Measurements from ENCODE around the gene PARP6. TPM values are rescaled to one million over a fixed set of nuclear protein-coding genes. Genes with fewer than 3 reads are reported as not detected.

PARP6 gene
- total and polyA plus RNA-seq, 2 of the 8 experiments (the other 6 are each of a cell fraction or from before 2014, with no cell fraction given): 39.8 to 45.3 TPM

GRCh38 chr15:72220687-72221086 lies 51.7 kb downstream of the PARP6 start:
- H3K4me2 ChIP-seq (ENCODE audit: insufficient read depth in 1 of 2, low read depth in 2 of 2, low read length in 2 of 2): no peak overlapping the region

More at GRCh38 chr15:72220687-72221086, 51.7 kb downstream of the PARP6 start:
- Histone ChIP-seq H3K23ac (ENCODE audit: insufficient read length) (no peak overlapping the region), H3K18ac (ENCODE audit: extremely low read depth, low read length) (no peak overlapping the region), H2AK5ac (ENCODE audit: low read depth, low read length) (no peak overlapping the region), H3K23me2 (ENCODE audit: low read depth, low read length) (no peaks in the 10 kb centered on the region), H3K27ac (ENCODE audit: low read depth, low read length) (no peak overlapping the region), H2AFZ (ENCODE audit: low read length) (no peak overlapping the region), H2BK120ac (replicated peaks; ENCODE audit: low read depth, low read length) (no peak overlapping the region), H3K9me3 (ENCODE audit: insufficient read depth in 2 of 2, low read depth in 1 of 2, low read length in 1 of 2) (no peaks in the 10 kb centered on the region), H3K79me1 (ENCODE audit: low read depth, low read length) (peaks cover 30% of the 10 kb centered on the region), H3K79me2 (ENCODE audit: control insufficient read depth in 1 of 2, insufficient read depth in 2 of 2, low read length in 2 of 2) (peaks cover 42 to 70% of the 10 kb centered on the region in 2 experiments), H2BK12ac (ENCODE audit: low read depth, low read length) (no peak overlapping the region), H3K4ac (replicated peaks; ENCODE audit: insufficient read length, low read depth, low read length) (no peak overlapping the region), H3K27me3 (replicated peaks in 1 of 4; ENCODE audit: control insufficient read depth in 3 of 4, extremely low read depth in 1 of 4, insufficient read depth in 3 of 4, low read length in 3 of 4) (no peaks in the 10 kb centered on the region), H4K5ac (ENCODE audit: insufficient read length, low read depth, low read length) (no peak overlapping the region), H3K4me3 (ENCODE audit: extremely low read depth in 1 of 4, insufficient read depth in 2 of 4, low read depth in 3 of 4, low read length in 4 of 4) (no peak overlapping the region), H4K8ac (ENCODE audit: extremely low read depth, insufficient read depth, low read length) (no peak overlapping the region), H3K14ac (ENCODE audit: insufficient read length) (no peak overlapping the region), H4K20me1 (replicated peaks in 1 of 2; ENCODE audit: control insufficient read depth in 1 of 2, insufficient read depth in 2 of 2, low read length in 2 of 2) (peaks cover 54 to 61% of the 10 kb centered on the region in 2 experiments), H3K36me3 (ENCODE audit: control insufficient read depth in 2 of 4, insufficient read depth in 4 of 4, low read length in 3 of 4) (peaks cover 33 to 70% (median 47%) of the 10 kb centered on the region in 4 experiments), H4K91ac (replicated peaks; ENCODE audit: insufficient read length, low read length) (no peak overlapping the region), H2BK20ac (ENCODE audit: low read length) (no peak overlapping the region), H2BK15ac (ENCODE audit: low read length) (no peak overlapping the region), H3K4me1 (replicated peaks in 1 of 4; ENCODE audit: control insufficient read depth in 3 of 4, insufficient read depth in 4 of 4, low read length in 3 of 4) (0 out of 7 replicates have a peak, but pooled peaks cover 0 to 2% (median 0%) of the 10 kb centered on the region in 4 experiments), H3K9ac (replicated peaks in 1 of 4; ENCODE audit: extremely low read depth in 1 of 4, low read depth in 3 of 4, low read length in 3 of 4) (no peak overlapping the region), H3K56ac (replicated peaks; ENCODE audit: insufficient read length, low read depth, low read length) (no peak overlapping the region), H2BK5ac (ENCODE audit: low read depth, low read length) (no peak overlapping the region)
- DNase-seq (ENCODE audit: low read depth in 1 of 2, low spot score in 2 of 2) (no peak), FAIRE-seq (no peak)
- no peak for TF ChIP-seq SIRT6 (IDR thresholded peaks at IDR 0.05; ENCODE audit: low read length)
- TF ChIP-seq POLR2AphosphoS5 (IDR thresholded peaks at IDR 0.05; ENCODE audit: low read depth, low read length): peak; percentile 53; the same call in 1 of the 2 replicates
- no peak for TF ChIP-seq ZNF274 (IDR thresholded peaks at IDR 0.05; ENCODE audit: borderline replicate concordance, extremely low read depth, low read length)
- no peak for TF ChIP-seq POLR2A (IDR thresholded peaks at IDR 0.05; ENCODE audit: control extremely low read depth in 1 of 2, low read depth in 2 of 2, low read length in 2 of 2)
- 74% methylated on average over 1 of the region's 1 CpG; no CpG with 5 or more reads in 1 of the 2 experiments for WGBS, 2 experiments (ENCODE audit: extremely low coverage in 1 of 2, insufficient coverage in 1 of 2, insufficient read length in 1 of 2, insufficient replicate concordance in 2 of 2, low coverage in 1 of 2, low lambda C conversion rate in 2 of 2, missing lambda C conversion rate in 1 of 2)
- POLR2A ChIA-PET (ENCODE audit: partially characterized antibody): interaction anchor here (1.4 to 4.3 kb wide), 4 partner anchors 10 to 23 kb away, joined by 5 to 23 read pairs (median 9); partner anchors contain the start of genes GRAMD2A and PKM
- CTCF ChIA-PET (ENCODE audit: partially characterized antibody): interaction anchor here (1.4 to 3.8 kb wide), 2 partner anchors 10 to 20 kb away, joined by 6 to 17 read pairs; partner anchors contain the start of gene PKM

Data from H1 (cell line).